Astrocyte of the spinal cord (primary cell): ENCODE results near the gene RAB31.

Source experiments
- DNase-seq: peaks from one replicate; pipeline ENCODE4 v3.0.0; 2011; ENCODE audit warnings: low read depth, low spot score
- H3K4me3 ChIP-seq: 2 replicates; pipeline ENCODE4 v1.5.1; 2011; ENCODE audit warnings: low read depth, mild to moderate bottlenecking, low read length, moderate library complexity
- CTCF ChIP-seq: IDR thresholded peaks from 2 replicates; pipeline ENCODE4 v1.5.1; 2012; ENCODE audit warnings: low read depth, mild to moderate bottlenecking, low read length, inconsistent platforms
- in situ Hi-C: cut with HindIII; loops from 2 replicates; pipeline ENCODE4 v1.10.0; 2017; ENCODE audit warnings: low sequenced_read_pairs

Gene RAB31

GRCh38 chr18:9749611-9750010 lies 41.5 kb downstream of the RAB31 start:
- H3K4me3 ChIP-seq, result no peak overlapping the region
- DNase-seq, result no peak
- in situ Hi-C loops, result no loop called here
- TF ChIP-seq CTCF, result no peak

- in situ Hi-C loops, result no loop called here
- TF ChIP-seq CTCF, result no peak
- H3K4me3 ChIP-seq, result no peak overlapping the region
- DNase-seq, result no peak
These were observed 42.0 kb downstream of the RAB31 start for GRCh38 chr18:9750112-9750511.

- in situ Hi-C loops, result no loop called here
- H3K4me3 ChIP-seq, result no peak overlapping the region
- TF ChIP-seq CTCF, result no peak
- DNase-seq, result no peak
These were observed 42.7 kb downstream of the RAB31 start for GRCh38 chr18:9750606-9751304.

GRCh38 chr18:9751371-9752031 lies 43.4 kb downstream of the RAB31 start:
- in situ Hi-C loops, result no loop called here
- H3K4me3 ChIP-seq, result no peak overlapping the region
- no peak for TF ChIP-seq CTCF
- DNase-seq, result peak; percentile 73

- in situ Hi-C loops, result no loop called here
- no peak for TF ChIP-seq CTCF
- peak; percentile 43 for DNase-seq
- no peak overlapping the region for H3K4me3 ChIP-seq
These were observed 45.7 kb downstream of the RAB31 start for GRCh38 chr18:9753846-9754245.

GRCh38 chr18:9755110-9755509 lies 47.0 kb downstream of the RAB31 start:
- in situ Hi-C loops, result no loop called here
- TF ChIP-seq CTCF, result no peak
- no peak overlapping the region for H3K4me3 ChIP-seq
- no peak for DNase-seq
